ENCODE measurements around the gene NPPB. TPM values are rescaled to one million over a fixed set of nuclear protein-coding genes. Genes with fewer than 3 reads are reported as not detected.

NPPB gene
- total and polyA plus RNA-seq, 2 of the 8 experiments (the other 6 are each of a cell fraction or from before 2014, with no cell fraction given), result 0.36 to 0.91 TPM

- Histone ChIP-seq H3K23me2 (ENCODE audit: low read depth, low read length) (no peaks in the 10 kb centered on the region; the same call in 1 of the 2 replicates), H4K91ac (replicated peaks; ENCODE audit: insufficient read length, low read length) (no peak overlapping the region), H3K9me3 (ENCODE audit: insufficient read depth in 2 of 2, low read depth in 1 of 2, low read length in 1 of 2) (no peaks in the 10 kb centered on the region), H3K27me3 (replicated peaks in 1 of 4; ENCODE audit: control insufficient read depth in 3 of 4, extremely low read depth in 1 of 4, insufficient read depth in 3 of 4, low read length in 3 of 4) (no peaks in the 10 kb centered on the region; a peak in 2 of 7 replicates), H2AK5ac (ENCODE audit: low read depth, low read length) (no peak overlapping the region), H3K36me3 (ENCODE audit: control insufficient read depth in 2 of 4, insufficient read depth in 4 of 4, low read length in 3 of 4) (no peaks in the 10 kb centered on the region), H3K79me1 (ENCODE audit: low read depth, low read length) (no peaks in the 10 kb centered on the region), H3K79me2 (ENCODE audit: control insufficient read depth in 1 of 2, insufficient read depth in 2 of 2, low read length in 2 of 2) (no peaks in the 10 kb centered on the region), H2BK120ac (replicated peaks; ENCODE audit: low read depth, low read length) (no peak overlapping the region), H2BK20ac (ENCODE audit: low read length) (no peak overlapping the region), H4K5ac (ENCODE audit: insufficient read length, low read depth, low read length) (no peak overlapping the region), H3K4ac (replicated peaks; ENCODE audit: insufficient read length, low read depth, low read length) (no peak overlapping the region), H2BK15ac (ENCODE audit: low read length) (no peak overlapping the region), H2BK5ac (ENCODE audit: low read depth, low read length) (no peak overlapping the region), H2BK12ac (ENCODE audit: low read depth, low read length) (no peak overlapping the region), H3K27ac (ENCODE audit: low read depth, low read length) (no peak overlapping the region), H4K20me1 (replicated peaks in 1 of 2; ENCODE audit: control insufficient read depth in 1 of 2, insufficient read depth in 2 of 2, low read length in 2 of 2) (no peaks in the 10 kb centered on the region), H3K14ac (ENCODE audit: insufficient read length) (no peak overlapping the region), H2AFZ (ENCODE audit: low read length) (no peak overlapping the region), H4K8ac (ENCODE audit: extremely low read depth, insufficient read depth, low read length) (no peak overlapping the region), H3K4me2 (ENCODE audit: insufficient read depth in 1 of 2, low read depth in 2 of 2, low read length in 2 of 2) (no peak overlapping the region), H3K4me1 (replicated peaks in 1 of 4; ENCODE audit: control insufficient read depth in 3 of 4, insufficient read depth in 4 of 4, low read length in 3 of 4) (no peaks in the 10 kb centered on the region), H3K9ac (replicated peaks in 1 of 4; ENCODE audit: extremely low read depth in 1 of 4, low read depth in 3 of 4, low read length in 3 of 4) (no peak overlapping the region; a peak in 1 of 7 replicates), H3K23ac (ENCODE audit: insufficient read length) (no peak overlapping the region), H3K56ac (replicated peaks; ENCODE audit: insufficient read length, low read depth, low read length) (no peak overlapping the region), H3K18ac (ENCODE audit: extremely low read depth, low read length) (no peak overlapping the region), H3K4me3 (ENCODE audit: extremely low read depth in 1 of 4, insufficient read depth in 2 of 4, low read depth in 3 of 4, low read length in 4 of 4) (no peak overlapping the region)
- WGBS, 2 experiments (ENCODE audit: extremely low coverage in 1 of 2, insufficient coverage in 1 of 2, insufficient read length in 1 of 2, insufficient replicate concordance in 2 of 2, low coverage in 1 of 2, low lambda C conversion rate in 2 of 2, missing lambda C conversion rate in 1 of 2), result 89% methylated on average over 13 of the region's 13 CpGs; no CpG with 5 or more reads in 1 of the 2 experiments
- DNase-seq (ENCODE audit: low read depth in 1 of 2, low spot score in 2 of 2) (no peak), FAIRE-seq (no peak)
- TF ChIP-seq CREB1 (IDR thresholded peaks at IDR 0.05) (no peak), POLR2AphosphoS5 (IDR thresholded peaks at IDR 0.05; ENCODE audit: low read depth, low read length) (no peak), CEBPB (IDR thresholded peaks at IDR 0.05; ENCODE audit: low read depth, low read length) (no peak), RAD21 (IDR thresholded peaks at IDR 0.05 in 1 of 2, conservative IDR thresholded peaks at IDR 0.05 in 1 of 2; ENCODE audit: low read depth in 2 of 2, low read length in 2 of 2) (no peak)
- ChIA-PET POLR2A (ENCODE audit: partially characterized antibody) (interaction anchor here (0.9 to 7.1 kb wide), 2 partner anchors 9 to 40 kb away, joined by 3 to 47 read pairs; no protein-coding TSS in a partner anchor), CTCF (ENCODE audit: partially characterized antibody) (interaction anchor here (0.6 to 5.6 kb wide), 9 partner anchors 8 to 146 kb away, joined by 3 to 46 read pairs (median 15); no protein-coding TSS in a partner anchor)
Observed at GRCh38 chr1:11868331-11868980, 9.7 kb upstream of the NPPB start.

Data from H1 (cell line).